AG04450 (cell line): ENCODE measurements around the gene SORCS2. TPM values are rescaled to one million over a fixed set of nuclear protein-coding genes. Genes with fewer than 3 reads are reported as not detected.
A peak's percentile ranks its signal among the peaks of the same experiment; 100 is the strongest.

Experiments
- CTCF ChIA-PET: fragments of 300-600, 350-600 bp; formaldehyde crosslinking; extraction: SDS; loops from one replicate; lab custom pipeline; 2022; ENCODE audit warnings: antibody characterized with exemption, inconsistent platforms; lab: Charles Lee
- POLR2A ChIA-PET: fragments of 350-600 bp; formaldehyde crosslinking; extraction: SDS; loops from one replicate; lab custom pipeline; 2021; ENCODE audit warnings: antibody characterized with exemption, inconsistent platforms; lab: Yijun Ruan, JAX
- DNase-seq: peaks from one replicate; pipeline ENCODE4 v3.0.0-alpha.2; 2011; ENCODE audit warnings: low read depth, low spot score
- H3K27ac ChIP-seq: one replicate; pipeline ENCODE4 v1.5.1; 2012; ENCODE audit warnings: low read depth, low read length, control low read depth
- H3K27me3 ChIP-seq: one replicate; pipeline ENCODE4 v1.6.0; 2012; ENCODE audit warnings: low read length; ENCODE audit not compliant: control insufficient read depth, insufficient read depth
- H3K4me3 ChIP-seq: 2 replicates; pipeline ENCODE4 v1.5.1; 2011; ENCODE audit warnings: mild to moderate bottlenecking, low read depth, low read length, control low read depth
- H3K9me3 ChIP-seq: 2 replicates; pipeline ENCODE4 v1.5.1; 2012; ENCODE audit warnings: low read length; ENCODE audit not compliant: control insufficient read depth, insufficient read depth
- polyA plus RNA-seq: library from polyadenylated mRNA; depleted of rRNA; stranded (reverse); fragments of >200 nt; gene quantifications from 2 replicates; pipeline ENCODE4 v1.2.3, GENCODE V29; 2011
- TF ChIP-seq, protein P1 (sequence below): IDR thresholded peaks from 2 replicates; pipeline ENCODE4 v1.5.1; 2011; ENCODE audit warnings: low read depth, low read length, control low read depth, inconsistent platforms

SORCS2 gene
- polyA plus RNA-seq, 1 experiment: 0.29 TPM

DNA sequence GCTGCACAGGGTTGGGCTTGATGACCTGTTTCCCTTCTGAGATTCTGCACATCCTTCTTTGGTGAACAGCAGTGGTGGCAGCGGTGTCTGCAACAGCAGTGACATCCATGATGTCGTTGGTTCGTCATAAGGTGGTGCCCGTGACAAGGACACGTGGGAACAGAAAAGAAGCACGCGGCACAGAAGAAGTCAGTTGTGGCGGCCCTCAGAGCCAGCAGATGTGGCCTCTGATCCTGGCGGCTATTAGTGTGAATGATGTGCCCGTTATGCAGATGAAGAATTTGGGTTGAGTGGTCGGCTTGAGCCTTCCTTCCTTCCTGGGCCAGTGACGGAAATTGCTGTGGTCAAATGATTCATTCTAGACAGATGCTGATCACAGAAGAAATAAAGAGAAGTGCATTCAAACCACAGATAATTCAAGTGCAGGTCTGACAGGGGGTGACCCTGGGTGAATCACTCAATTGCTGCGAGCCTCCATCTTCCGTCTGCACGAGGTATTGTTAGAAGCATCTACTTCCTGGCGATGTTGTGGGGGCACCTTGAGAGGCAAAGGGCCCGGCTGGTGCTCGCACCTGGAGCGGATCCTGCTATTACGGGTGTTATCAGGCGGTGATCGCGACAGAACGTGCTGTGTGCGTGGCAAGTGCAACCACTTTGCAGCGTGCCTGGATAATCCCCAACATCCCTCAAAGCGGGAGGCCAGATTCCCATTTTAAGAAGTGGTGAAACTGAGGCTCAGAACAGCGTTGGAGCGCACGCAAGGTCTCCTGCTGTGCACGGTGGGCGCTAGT is 457.6 kb downstream of the SORCS2 start:
- Histone ChIP-seq H3K4me3 (no peak overlapping the region), H3K27ac (peak overlapping the region; percentile 33), H3K9me3 (peaks cover 34% of the 10 kb centered on the region), H3K27me3 (no peaks in the 10 kb centered on the region)
- ChIA-PET POLR2A (no interaction called here), CTCF (no interaction called here)
- DNase-seq: peak; percentile 70
- TF ChIP-seq, protein P1, sequence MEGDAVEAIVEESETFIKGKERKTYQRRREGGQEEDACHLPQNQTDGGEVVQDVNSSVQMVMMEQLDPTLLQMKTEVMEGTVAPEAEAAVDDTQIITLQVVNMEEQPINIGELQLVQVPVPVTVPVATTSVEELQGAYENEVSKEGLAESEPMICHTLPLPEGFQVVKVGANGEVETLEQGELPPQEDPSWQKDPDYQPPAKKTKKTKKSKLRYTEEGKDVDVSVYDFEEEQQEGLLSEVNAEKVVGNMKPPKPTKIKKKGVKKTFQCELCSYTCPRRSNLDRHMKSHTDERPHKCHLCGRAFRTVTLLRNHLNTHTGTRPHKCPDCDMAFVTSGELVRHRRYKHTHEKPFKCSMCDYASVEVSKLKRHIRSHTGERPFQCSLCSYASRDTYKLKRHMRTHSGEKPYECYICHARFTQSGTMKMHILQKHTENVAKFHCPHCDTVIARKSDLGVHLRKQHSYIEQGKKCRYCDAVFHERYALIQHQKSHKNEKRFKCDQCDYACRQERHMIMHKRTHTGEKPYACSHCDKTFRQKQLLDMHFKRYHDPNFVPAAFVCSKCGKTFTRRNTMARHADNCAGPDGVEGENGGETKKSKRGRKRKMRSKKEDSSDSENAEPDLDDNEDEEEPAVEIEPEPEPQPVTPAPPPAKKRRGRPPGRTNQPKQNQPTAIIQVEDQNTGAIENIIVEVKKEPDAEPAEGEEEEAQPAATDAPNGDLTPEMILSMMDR: no peak

DNA sequence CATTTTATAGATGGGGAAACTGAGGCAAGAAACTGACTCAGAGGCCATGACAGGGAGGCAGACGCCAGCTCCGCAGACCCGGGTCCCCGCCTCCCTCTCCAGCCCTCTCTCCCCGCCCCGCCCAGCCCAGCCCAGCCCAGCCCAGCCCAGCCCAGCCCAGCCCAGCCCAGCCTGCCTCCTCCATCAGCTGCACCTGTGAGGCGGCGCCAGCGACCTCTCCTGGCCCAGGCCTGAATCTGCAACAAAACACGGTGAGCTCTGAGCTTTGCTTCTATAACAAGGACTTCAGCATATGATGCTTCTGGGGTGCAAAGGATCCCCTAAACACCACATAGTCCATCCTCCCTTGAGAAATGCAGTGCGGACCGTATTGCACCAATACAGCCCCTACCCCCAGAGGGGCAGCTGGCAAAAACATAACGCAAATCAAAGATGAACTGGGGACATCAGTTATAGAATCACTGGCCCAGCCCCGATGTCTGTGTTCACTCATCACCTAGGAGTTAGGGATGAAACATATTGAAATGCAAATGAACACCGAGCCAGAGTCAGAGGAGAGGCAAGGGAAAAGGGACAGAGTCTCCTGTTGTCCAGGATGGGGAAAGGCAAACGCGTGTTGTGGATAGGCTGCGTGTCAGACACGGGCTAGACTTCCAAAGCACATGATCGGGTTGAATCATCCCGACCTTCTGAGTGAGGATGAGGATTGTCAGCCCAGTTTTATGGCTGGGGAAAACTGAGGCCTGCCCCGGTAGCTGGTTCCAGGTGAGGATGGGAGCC is 458.5 kb downstream of the SORCS2 start:
- no peak for DNase-seq
- Histone ChIP-seq H3K27me3 (no peaks in the 10 kb centered on the region), H3K27ac (no peak overlapping the region), H3K4me3 (no peak overlapping the region), H3K9me3 (peaks cover 27% of the 10 kb centered on the region)
- CTCF ChIA-PET: no interaction called here
- POLR2A ChIA-PET: no interaction called here
- TF ChIP-seq, protein P1: no peak

DNA sequence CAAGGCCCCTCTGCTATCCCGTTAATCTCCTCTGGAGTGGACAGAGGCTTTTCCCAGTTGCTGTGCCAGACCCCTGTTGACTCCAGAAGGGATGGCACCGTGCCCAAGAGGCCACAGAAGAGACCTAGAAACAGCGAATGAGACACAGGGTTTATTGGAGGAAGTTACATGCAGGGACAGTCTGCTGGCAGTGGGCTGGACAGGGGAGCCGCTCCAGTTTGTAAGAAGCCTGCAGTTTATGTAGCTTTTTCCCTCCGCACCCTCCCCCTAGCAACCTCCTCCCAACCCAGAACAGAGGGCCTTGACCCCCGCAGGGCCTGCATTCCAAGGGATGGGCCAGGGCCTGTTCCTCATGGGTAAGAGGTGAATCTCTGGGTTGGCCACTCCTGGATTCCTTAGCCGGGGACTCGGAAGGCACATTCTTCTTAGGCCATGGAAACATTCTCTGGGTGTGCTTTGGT is 459.2 kb downstream of the SORCS2 start:
- TF ChIP-seq, protein P1: no peak
- no peak for DNase-seq
- no peaks in the 10 kb centered on the region for H3K27me3 ChIP-seq
- H3K27ac ChIP-seq: no peak overlapping the region
- peaks cover 21% of the 10 kb centered on the region for H3K9me3 ChIP-seq
- no peak overlapping the region for H3K4me3 ChIP-seq
- ChIA-PET CTCF (no interaction called here), POLR2A (no interaction called here)

DNA sequence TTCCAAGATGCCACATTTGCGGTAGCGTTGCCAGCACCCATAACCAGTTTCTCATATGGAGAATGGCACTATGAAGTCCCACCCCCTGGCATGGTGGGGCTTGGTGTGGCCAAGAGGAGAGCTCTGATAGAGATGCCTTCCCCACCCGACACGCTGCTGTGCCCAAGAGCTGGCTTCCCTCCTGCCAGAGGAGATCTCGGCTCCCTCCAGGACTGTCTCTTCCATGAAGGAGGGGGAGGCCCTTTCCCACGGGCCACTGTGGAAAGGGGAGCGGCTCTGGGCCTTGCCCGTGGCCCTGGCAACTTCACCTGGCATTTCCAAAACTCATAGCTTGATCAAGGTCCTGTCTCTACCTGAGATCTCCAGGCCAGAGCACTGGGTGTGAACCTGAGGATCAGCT is 459.7 kb downstream of the SORCS2 start:
- H3K9me3 ChIP-seq: peaks cover 16% of the 10 kb centered on the region
- no peak for DNase-seq
- POLR2A ChIA-PET: no interaction called here
- TF ChIP-seq, protein P1: no peak
- CTCF ChIA-PET: no interaction called here
- no peak overlapping the region for H3K27ac ChIP-seq
- no peaks in the 10 kb centered on the region for H3K27me3 ChIP-seq
- H3K4me3 ChIP-seq: no peak overlapping the region

DNA sequence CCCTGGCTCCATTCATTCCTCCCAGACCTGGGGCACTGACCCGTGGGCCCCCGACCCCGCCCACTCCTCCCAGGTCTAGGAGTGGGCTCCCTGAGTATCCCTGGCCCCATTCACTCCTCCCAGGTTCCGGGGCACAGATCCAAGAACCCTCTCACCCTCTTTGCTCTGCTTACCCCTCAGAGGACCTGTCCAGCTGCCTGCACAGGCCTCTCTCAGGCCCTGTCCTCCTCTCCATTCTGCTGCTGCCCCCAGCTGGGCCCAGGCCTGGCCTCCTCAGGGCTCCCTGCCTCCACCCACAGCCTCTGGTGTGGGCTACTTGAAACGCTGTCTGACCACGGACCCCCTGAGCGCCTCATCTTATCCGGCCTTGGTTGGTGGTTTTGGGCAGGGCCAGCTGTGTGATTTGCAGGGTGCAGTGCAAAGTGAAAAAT is 460.1 kb downstream of the SORCS2 start:
- Histone ChIP-seq H3K27ac (no peak overlapping the region), H3K4me3 (no peak overlapping the region), H3K27me3 (no peaks in the 10 kb centered on the region), H3K9me3 (peaks cover 12% of the 10 kb centered on the region; the same call in 1 of the 2 replicates)
- ChIA-PET CTCF (no interaction called here), POLR2A (no interaction called here)
- TF ChIP-seq, protein P1: no peak
- DNase-seq: no peak
